Right lobe of liver (tissue), 6 donors: ENCODE data around the gene OSBPL5. TPM values are rescaled to one million over a fixed set of nuclear protein-coding genes. Genes with fewer than 3 reads are reported as not detected.

ENCODE experiments used
- ATAC-seq, 4 donors: fragments of 200-7000 bp; cut with Tn5 transposase; one replicate each; pipeline ENCODE4 v1.9.1; 2020; ENCODE audit warnings: mild to moderate bottlenecking in 4 of 4, moderate library complexity in 4 of 4
- DNase-seq, 3 donors: peaks; one replicate each; pipeline ENCODE4 v3.0.0-alpha.2; 2020
- H3K27ac ChIP-seq, 3 donors: fragments of 200-600 bp; one replicate each; pipeline ENCODE4 v1.8.0; 2022
- H3K27me3 ChIP-seq, 2 donors: fragments of 200-600 bp; one replicate each; pipeline ENCODE4 v1.8.0; 2022
- H3K36me3 ChIP-seq, 4 donors: fragments of 200-600 bp; sonication (generic) in 1 of 4; one replicate each; pipeline versions ENCODE4 v1.5.1 to v1.8.0; 2017 to 2022; ENCODE audit warnings: control low read depth in 1 of 4
- H3K4me1 ChIP-seq, 4 donors: fragments of 200-600 bp; sonication (generic) in 1 of 4; one replicate each; pipeline versions ENCODE4 v1.5.1 to v1.8.0; 2017 to 2022; ENCODE audit warnings: control low read depth in 1 of 4
- H3K4me3 ChIP-seq, 3 donors: fragments of 200-600 bp; one replicate each; pipeline ENCODE4 v1.8.0; 2022
- H3K9me3 ChIP-seq, 4 donors: fragments of 200-600 bp; sonication (generic) in 1 of 4; one replicate each; pipeline versions ENCODE4 v1.5.1 to v1.8.0; 2017 to 2022; ENCODE audit warnings: control low read depth in 1 of 4
- CTCF ChIP-seq, 4 donors: fragments of 200-600 bp in 3 of 4; fragments of 450-650 bp in 1 of 4; IDR thresholded peaks; one replicate each; pipeline versions ENCODE4 v1.5.1 to v1.8.0; 2016 to 2022; ENCODE audit warnings: antibody characterized with exemption in 4 of 4, mild to moderate bottlenecking in 2 of 4
- POLR2A ChIP-seq: fragments of 450-650 bp; IDR thresholded peaks from one replicate; pipeline ENCODE4 v1.6.1; 2017; ENCODE audit warnings: antibody characterized with exemption, mild to moderate bottlenecking
- WGBS: methylation state at CpG from one replicate; pipeline ENCODE4 v1.1.6; 2018; ENCODE audit warnings: low coverage, low lambda C conversion rate; ENCODE audit not compliant: insufficient coverage; ENCODE audit errors: missing lambda C conversion rate; 5-methylcytosine and 5-hydroxymethylcytosine counted together
- intact Hi-C, 2 donors: fragments of 100-400 bp; cut with DNase I; formaldehyde crosslinking; loops; one replicate each; pipeline versions ENCODE4 v1.11.2 to v1.14.1; 2022
- total RNA-seq, 6 experiments: library from RNA; depleted of rRNA in 2 of 6; stranded (reverse); fragments of >200 nt in 2 of 6; fragmentation: NEBNext Ultra II Directional in 3 of 6; extraction: Animal tissue kit (Norgen Biotek cat#: 25700) in 3 of 6; gene quantifications; one replicate each; pipeline versions ENCODE4 v1.1.0 to v1.2.4, GENCODE V29; 2016 to 2023
- donor health status: DM: no; HTN: yes; CAD: no.
- donor health status: DM: no; HTN: no; CAD: no.
- donor health status: DM: no; HTN: no; CAD: no.
- donor health status: DM: no; HTN: yes; CAD: no.
- donor health status: DM: no; HTN: yes; CAD: no.

Gene OSBPL5
- total RNA-seq, 6 experiments from 2014 or later = 2.2 to 6.3 (median 3.4) TPM

GRCh38 chr11:3158131-3158591 is 6.9 kb downstream of the OSBPL5 start:
- no peaks in the 10 kb centered on the region for H3K4me1 ChIP-seq
- no peak overlapping the region for H3K27ac ChIP-seq

GRCh38 chr11:3157381-3158130 is 7.6 kb downstream of the OSBPL5 start:
- WGBS = 66% methylated on average over 9 of the region's 22 CpGs
- peak in 2 of 3 donors; percentile 16 to 48 for DNase-seq
- H3K27me3 ChIP-seq = no peaks in the 10 kb centered on the region
- intact Hi-C loops = no loop called here
- H3K27ac ChIP-seq = no peak overlapping the region
- TF ChIP-seq POLR2A (no peak), CTCF (IDR thresholded peaks at IDR 0.05) (no peak)
- no peak for ATAC-seq
- H3K9me3 ChIP-seq = no peaks in the 10 kb centered on the region
- no peaks in the 10 kb centered on the region for H3K36me3 ChIP-seq
- H3K4me1 ChIP-seq = no peaks in the 10 kb centered on the region
- H3K4me3 ChIP-seq = no peak overlapping the region

More at GRCh38 chr11:3158131-3158591, 6.9 kb downstream of the OSBPL5 start:
- WGBS = 52% methylated on average over 3 of the region's 18 CpGs
- no peaks in the 10 kb centered on the region for H3K36me3 ChIP-seq
- no peak for TF ChIP-seq POLR2A
- no peak for TF ChIP-seq CTCF (IDR thresholded peaks at IDR 0.05)
- no peak for ATAC-seq
- no peaks in the 10 kb centered on the region for H3K27me3 ChIP-seq
- intact Hi-C loops = no loop called here
- DNase-seq = peak in 2 of 3 donors; percentile 6 to 31
- H3K9me3 ChIP-seq = no peaks in the 10 kb centered on the region
- no peak overlapping the region for H3K4me3 ChIP-seq

GRCh38 chr11:3156661-3157311 is 8.3 kb downstream of the OSBPL5 start:
- no peak overlapping the region for H3K4me3 ChIP-seq
- intact Hi-C loops = no loop called here
- ATAC-seq = no peak
- H3K27me3 ChIP-seq = no peaks in the 10 kb centered on the region
- no peak overlapping the region for H3K27ac ChIP-seq
- H3K36me3 ChIP-seq = no peaks in the 10 kb centered on the region
- peak in 2 of 3 donors; percentile 10 to 37 for DNase-seq
- H3K4me1 ChIP-seq = no peaks in the 10 kb centered on the region
- no peak for TF ChIP-seq CTCF (IDR thresholded peaks at IDR 0.05)
- no peak for TF ChIP-seq POLR2A
- H3K9me3 ChIP-seq = no peaks in the 10 kb centered on the region
- WGBS = 83% methylated on average over 22 of the region's 31 CpGs

- Histone ChIP-seq H3K27me3 (no peaks in the 10 kb centered on the region), H3K4me3 (no peak overlapping the region), H3K27ac (no peak overlapping the region), H3K9me3 (no peaks in the 10 kb centered on the region), H3K36me3 (no peaks in the 10 kb centered on the region), H3K4me1 (no peaks in the 10 kb centered on the region)
- 64% methylated on average over 11 of the region's 14 CpGs for WGBS
- peak in 2 of 3 donors; percentile 7 to 27 for DNase-seq
- intact Hi-C loops = no loop called here
- ATAC-seq = no peak
- TF ChIP-seq CTCF (IDR thresholded peaks at IDR 0.05) (no peak), POLR2A (no peak)
These were observed 8.8 kb downstream of the OSBPL5 start for GRCh38 chr11:3156282-3156660.
